ENCODE data around the gene MBD6. TPM values are rescaled to one million over a fixed set of nuclear protein-coding genes. Genes with fewer than 3 reads are reported as not detected.

Gene MBD6
- total and polyA plus RNA-seq, 2 of the 13 experiments (the other 11 are each of a cell fraction or from before 2014, with no cell fraction given) = 4.1 to 5.9 TPM

GRCh38 chr12:57475271-57476161, 47.1 kb upstream of the MBD6 start (continued):
- TF ChIP-seq CSRNP1 (CRISPR knock-in tag; IDR thresholded peaks at IDR 0.05) = no peak
- TF ChIP-seq, protein P1, sequence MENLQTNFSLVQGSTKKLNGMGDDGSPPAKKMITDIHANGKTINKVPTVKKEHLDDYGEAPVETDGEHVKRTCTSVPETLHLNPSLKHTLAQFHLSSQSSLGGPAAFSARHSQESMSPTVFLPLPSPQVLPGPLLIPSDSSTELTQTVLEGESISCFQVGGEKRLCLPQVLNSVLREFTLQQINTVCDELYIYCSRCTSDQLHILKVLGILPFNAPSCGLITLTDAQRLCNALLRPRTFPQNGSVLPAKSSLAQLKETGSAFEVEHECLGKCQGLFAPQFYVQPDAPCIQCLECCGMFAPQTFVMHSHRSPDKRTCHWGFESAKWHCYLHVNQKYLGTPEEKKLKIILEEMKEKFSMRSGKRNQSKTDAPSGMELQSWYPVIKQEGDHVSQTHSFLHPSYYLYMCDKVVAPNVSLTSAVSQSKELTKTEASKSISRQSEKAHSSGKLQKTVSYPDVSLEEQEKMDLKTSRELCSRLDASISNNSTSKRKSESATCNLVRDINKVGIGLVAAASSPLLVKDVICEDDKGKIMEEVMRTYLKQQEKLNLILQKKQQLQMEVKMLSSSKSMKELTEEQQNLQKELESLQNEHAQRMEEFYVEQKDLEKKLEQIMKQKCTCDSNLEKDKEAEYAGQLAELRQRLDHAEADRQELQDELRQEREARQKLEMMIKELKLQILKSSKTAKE (CRISPR knock-in tag; IDR thresholded peaks at IDR 0.05; ENCODE audit: borderline replicate concordance) = 0 out of 2 replicates have a peak, but pooled peaks have one; percentile 17
- no peak for TF ChIP-seq SMC3 (IDR thresholded peaks at IDR 0.05; ENCODE audit: low read length)
- TF ChIP-seq ZNF263 (CRISPR knock-in tag; IDR thresholded peaks at IDR 0.05) = peak; percentile 74
- no peak for TF ChIP-seq SETDB1 (CRISPR knock-in tag; IDR thresholded peaks at IDR 0.05; ENCODE audit: borderline replicate concordance)
- peak; percentile 22; the same call in 1 of the 2 replicates for TF ChIP-seq NRL (CRISPR knock-in tag; IDR thresholded peaks at IDR 0.05; ENCODE audit: borderline replicate concordance)
- TF ChIP-seq MXD4 (CRISPR knock-in tag; IDR thresholded peaks at IDR 0.05) = 0 out of 2 replicates have a peak, but pooled peaks have one; percentile 28
- no peak for TF ChIP-seq ZBTB1 (CRISPR knock-in tag; IDR thresholded peaks at IDR 0.05; ENCODE audit: borderline replicate concordance)
- no peak for TF ChIP-seq ZXDC (CRISPR knock-in tag; IDR thresholded peaks at IDR 0.05)
- TF ChIP-seq REXO4 (CRISPR knock-in tag; IDR thresholded peaks at IDR 0.05; ENCODE audit: borderline replicate concordance) = no peak
- no peak for TF ChIP-seq JUN (CRISPR knock-in tag; IDR thresholded peaks at IDR 0.05)
- no peak for TF ChIP-seq ARNTL (CRISPR knock-in tag; IDR thresholded peaks at IDR 0.05)
- TF ChIP-seq ZSCAN25 (CRISPR knock-in tag; IDR thresholded peaks at IDR 0.05) = no peak
- TF ChIP-seq ZNF564 (CRISPR knock-in tag; IDR thresholded peaks at IDR 0.05) = no peak
- no peak for TF ChIP-seq KDM6A (CRISPR knock-in tag; IDR thresholded peaks at IDR 0.05; ENCODE audit: low read depth)
- no peak for TF ChIP-seq DNMT3B (CRISPR knock-in tag; conservative IDR thresholded peaks at IDR 0.05)
- TF ChIP-seq ZNF552 (CRISPR knock-in tag; IDR thresholded peaks at IDR 0.05; ENCODE audit: borderline replicate concordance) = no peak
- TF ChIP-seq SRY (CRISPR knock-in tag; IDR thresholded peaks at IDR 0.05) = 0 out of 2 replicates have a peak, but pooled peaks have one; percentile 71
- no peak for TF ChIP-seq ZNF746 (CRISPR knock-in tag; IDR thresholded peaks at IDR 0.05)
- peak; percentile 52; the same call in 1 of the 2 replicates for TF ChIP-seq HOXA9 (CRISPR knock-in tag; IDR thresholded peaks at IDR 0.05; ENCODE audit: borderline replicate concordance)
- TF ChIP-seq, protein P2, sequence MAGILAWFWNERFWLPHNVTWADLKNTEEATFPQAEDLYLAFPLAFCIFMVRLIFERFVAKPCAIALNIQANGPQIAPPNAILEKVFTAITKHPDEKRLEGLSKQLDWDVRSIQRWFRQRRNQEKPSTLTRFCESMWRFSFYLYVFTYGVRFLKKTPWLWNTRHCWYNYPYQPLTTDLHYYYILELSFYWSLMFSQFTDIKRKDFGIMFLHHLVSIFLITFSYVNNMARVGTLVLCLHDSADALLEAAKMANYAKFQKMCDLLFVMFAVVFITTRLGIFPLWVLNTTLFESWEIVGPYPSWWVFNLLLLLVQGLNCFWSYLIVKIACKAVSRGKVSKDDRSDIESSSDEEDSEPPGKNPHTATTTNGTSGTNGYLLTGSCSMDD (CRISPR knock-in tag; IDR thresholded peaks at IDR 0.05) = no peak
- TF ChIP-seq KAT8 (CRISPR knock-in tag; IDR thresholded peaks at IDR 0.05) = no peak
- 0 out of 2 replicates have a peak, but pooled peaks have one; percentile 34 for TF ChIP-seq ZBTB7A (CRISPR knock-in tag; IDR thresholded peaks at IDR 0.05)

All from HepG2 (cell line).